ENCODE measurements around the gene PARP9.
"Not testable (repeated sequence)": the region's sequence is repeated elsewhere in the genome, so short reads cannot be mapped to it uniquely, and the experiment has no call there.

PARP9 gene

GRCh38 chr3:122520861-122521260 is 43.2 kb downstream of the PARP9 start:
- DNase-seq (ENCODE audit: low spot score): no peak

GRCh38 chr3:122519693-122520092 is 44.4 kb downstream of the PARP9 start:
- DNase-seq (ENCODE audit: low spot score): no peak

DNA sequence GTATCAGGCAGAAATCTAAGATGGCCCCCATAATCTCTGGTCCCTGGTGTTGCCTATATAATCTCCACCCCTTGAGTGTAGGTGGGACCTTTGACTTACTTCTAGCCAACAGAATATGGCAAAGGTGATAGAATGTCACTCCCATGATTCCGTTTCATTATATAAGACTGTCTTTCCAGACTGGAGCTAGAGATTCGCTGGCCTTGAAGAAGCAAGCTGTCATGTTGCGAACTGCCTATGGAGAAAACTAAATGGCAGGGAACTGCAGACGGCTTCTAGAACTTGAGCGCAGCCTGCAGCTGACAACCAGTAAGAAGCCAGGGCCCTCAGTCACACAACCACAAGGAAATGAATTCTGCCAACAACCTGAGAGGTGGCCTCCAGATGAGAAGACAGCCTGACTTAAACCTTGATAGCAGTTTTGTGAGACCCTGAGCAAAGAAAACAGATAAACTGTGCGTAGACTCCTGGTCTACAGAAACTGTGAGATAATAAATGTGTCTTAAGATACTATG is 47.2 kb downstream of the PARP9 start:
- DNase-seq (ENCODE audit: low spot score): no peak

GRCh38 chr3:122515870-122516269 is 48.2 kb downstream of the PARP9 start:
- DNase-seq (ENCODE audit: low spot score): no peak

DNA sequence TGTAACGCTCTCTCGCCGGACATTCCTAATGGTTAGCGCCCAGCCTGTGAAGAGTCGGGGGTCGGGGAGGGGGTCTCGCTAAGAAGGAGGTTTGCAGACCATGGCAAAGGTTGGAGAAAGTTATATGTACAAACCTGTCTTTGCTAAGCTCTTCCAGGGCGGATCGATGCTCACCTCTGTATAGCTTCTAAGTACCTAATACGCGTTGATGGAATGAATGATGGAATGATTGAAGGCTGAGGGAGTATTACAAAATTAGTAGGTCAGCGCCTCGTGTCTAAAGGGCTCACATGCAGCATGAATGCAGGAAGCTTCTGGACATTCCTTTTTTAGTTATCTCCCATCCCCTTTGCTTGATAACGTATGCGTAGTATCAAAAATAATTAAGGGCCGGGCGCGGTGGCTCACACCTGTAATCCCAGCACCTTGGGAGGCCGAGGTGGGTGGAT is 49.1 kb downstream of the PARP9 start:
- no peak for DNase-seq (ENCODE audit: low spot score)

GRCh38 chr3:122514123-122515019 is 49.7 kb downstream of the PARP9 start, which contains the start of gene KPNA1:
KPNA1 (minus strand) TSS chr3:122514939; CDS start chr3:122496565, 18,374 bp downstream.
- DNase-seq (ENCODE audit: low spot score): peak; percentile 88

- DNase-seq (ENCODE audit: low spot score): no peak
Observed at GRCh38 chr3:122513386-122514122, 50.5 kb downstream of the PARP9 start.

GRCh38 chr3:122512284-122512683 is 51.8 kb downstream of the PARP9 start:
- no peak for DNase-seq (ENCODE audit: low spot score)

- no peak for DNase-seq (ENCODE audit: low spot score)
Observed at GRCh38 chr3:122510878-122511535, 53.1 kb downstream of the PARP9 start.

- not testable (repeated sequence) for DNase-seq (ENCODE audit: low spot score)
Observed at GRCh38 chr3:122508944-122509343, 55.2 kb downstream of the PARP9 start.

- no peak for DNase-seq (ENCODE audit: low spot score)
Observed at GRCh38 chr3:122508135-122508914, 55.8 kb downstream of the PARP9 start.

DNA sequence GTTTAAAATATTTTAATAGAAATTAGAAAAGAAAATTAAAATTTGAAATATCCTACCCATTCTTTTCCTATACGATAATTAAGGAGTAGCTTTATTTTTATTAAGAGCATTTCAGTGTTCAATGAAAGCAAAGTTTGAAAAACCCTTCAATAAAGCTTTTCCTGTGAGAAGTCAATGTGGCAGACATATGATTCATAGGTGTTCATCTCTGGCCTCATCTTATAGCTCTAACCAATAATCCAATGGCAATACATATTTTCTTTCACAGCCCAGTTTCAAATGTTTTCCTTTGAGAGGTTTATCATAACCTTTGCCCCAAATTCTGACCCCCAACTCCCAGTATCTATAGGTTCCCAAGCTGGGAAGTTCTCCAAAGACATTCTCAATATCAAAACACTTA is 57.6 kb downstream of the PARP9 start:
- no peak for DNase-seq (ENCODE audit: low spot score)

DNA sequence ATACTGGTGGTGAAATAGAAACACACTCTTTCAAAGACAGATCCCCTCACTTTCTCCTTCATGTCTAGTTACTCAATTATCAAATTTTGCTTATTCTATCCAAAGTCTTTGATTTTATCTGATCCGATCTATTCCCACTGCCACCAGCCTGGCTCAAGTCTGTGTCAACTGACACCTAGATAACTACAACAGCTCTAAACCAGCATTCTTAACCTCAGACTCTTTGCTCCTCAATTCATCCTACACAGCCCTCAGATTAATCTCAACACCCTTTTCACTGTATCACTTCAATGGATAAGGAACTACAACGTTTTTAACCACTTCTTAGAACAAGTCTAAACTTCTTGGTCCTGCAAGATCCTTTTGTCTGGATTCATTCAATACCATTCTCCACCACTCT is 58.4 kb downstream of the PARP9 start:
- no peak for DNase-seq (ENCODE audit: low spot score)

DNA sequence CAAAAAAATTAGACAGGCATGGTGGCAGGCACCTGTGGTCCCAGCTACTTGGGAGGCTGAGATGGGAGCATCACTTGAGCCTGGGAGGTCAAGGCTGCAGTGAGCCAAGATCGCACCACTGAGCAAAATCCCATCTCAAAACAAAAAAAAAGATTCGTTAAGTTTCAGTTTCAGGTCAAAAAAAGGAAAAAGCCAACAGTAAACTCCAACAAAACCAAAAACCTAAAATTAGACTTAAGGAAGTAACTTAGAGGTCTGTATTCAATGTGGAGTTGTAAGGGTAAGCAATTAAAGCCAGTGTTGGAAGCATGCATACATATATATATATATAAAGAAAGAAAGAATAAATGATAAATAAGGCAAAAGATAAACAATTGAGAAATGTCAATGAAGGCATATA is 61.2 kb downstream of the PARP9 start:
- peak; percentile 14 for DNase-seq (ENCODE audit: low spot score)

GRCh38 chr3:122502139-122502538 is 62.0 kb downstream of the PARP9 start:
- DNase-seq (ENCODE audit: low spot score): no peak

DNA sequence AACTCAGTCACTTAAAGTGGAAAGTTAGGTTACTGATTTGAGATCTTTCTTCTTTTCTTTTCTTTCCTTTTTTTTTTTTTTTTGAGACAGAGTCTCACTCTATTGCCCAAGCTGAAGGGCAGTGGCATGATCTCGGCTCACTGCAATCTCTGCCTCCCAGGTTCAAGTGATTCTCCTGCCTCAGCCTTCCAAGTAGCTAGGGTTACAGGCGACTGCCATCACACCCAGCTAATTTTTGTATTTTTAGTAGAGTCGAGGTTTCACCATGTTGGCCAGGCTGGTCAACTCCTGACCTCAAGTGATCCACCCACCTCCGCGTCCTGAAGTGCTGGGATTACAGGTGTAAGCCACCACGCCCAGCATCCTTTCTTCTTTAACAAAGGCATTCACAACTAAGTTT is 63.1 kb downstream of the PARP9 start:
- DNase-seq (ENCODE audit: low spot score): not testable (repeated sequence)

DNA sequence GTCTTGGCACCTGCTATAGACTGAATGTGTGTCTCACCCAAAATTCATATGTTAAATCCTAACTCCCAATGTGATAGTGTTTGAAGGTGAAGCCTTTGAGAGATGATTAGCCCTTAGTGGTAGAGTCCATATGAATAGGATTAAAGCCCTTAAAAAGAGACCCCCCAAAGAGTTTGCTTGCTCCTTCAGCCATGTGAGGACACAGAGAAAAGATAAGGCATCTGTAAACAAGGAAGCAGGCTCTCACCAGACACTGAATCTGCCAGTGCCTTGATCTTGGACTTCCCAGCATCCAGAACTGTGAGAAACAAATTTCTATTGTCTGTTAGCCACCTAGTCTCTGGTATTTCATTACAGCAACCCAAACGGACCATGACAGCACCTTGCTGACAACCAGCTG is 65.9 kb downstream of the PARP9 start:
- no peak for DNase-seq (ENCODE audit: low spot score)

DNA sequence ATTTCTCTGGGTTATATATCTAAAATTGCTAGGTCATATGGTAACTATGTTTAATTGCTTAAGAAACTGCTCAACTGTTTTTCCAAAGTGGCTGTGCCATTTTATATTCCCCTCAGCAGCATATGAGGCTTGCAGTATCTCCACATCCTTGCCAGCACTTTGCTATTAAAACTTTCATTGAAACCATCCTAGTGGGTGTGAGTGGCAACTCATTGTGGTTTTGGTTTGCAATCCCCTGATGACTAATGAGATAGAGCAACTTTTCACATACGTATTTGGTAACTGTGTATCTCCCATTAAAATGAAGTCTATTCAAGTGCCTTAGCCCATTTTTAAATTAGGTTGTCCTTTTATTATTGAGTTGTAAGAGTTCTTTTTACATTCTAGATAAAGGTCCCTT is 66.7 kb downstream of the PARP9 start:
- no peak for DNase-seq (ENCODE audit: low spot score)

GRCh38 chr3:122496508-122496907 is 67.6 kb downstream of the PARP9 start:
- no peak for DNase-seq (ENCODE audit: low spot score)

DNA sequence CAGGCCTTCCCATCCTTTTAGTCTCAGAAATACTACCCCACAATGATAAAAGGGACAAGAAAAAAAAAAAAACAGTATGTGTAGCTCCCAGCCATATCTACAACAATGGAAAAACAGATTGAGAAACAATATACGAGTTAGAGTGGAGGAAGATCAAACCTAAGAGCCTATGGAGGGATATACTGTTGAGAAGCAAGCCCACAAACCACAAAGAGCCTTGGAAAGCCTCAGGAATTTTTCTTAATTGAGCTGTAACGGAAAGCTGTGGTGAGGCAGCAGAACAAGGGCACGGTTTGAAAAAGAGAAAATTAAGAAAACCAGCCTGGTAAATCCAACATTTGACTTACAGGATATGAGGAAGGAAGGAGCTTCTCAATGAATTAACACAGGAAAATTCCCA is 70.8 kb downstream of the PARP9 start:
- no peak for DNase-seq (ENCODE audit: low spot score)

DNA sequence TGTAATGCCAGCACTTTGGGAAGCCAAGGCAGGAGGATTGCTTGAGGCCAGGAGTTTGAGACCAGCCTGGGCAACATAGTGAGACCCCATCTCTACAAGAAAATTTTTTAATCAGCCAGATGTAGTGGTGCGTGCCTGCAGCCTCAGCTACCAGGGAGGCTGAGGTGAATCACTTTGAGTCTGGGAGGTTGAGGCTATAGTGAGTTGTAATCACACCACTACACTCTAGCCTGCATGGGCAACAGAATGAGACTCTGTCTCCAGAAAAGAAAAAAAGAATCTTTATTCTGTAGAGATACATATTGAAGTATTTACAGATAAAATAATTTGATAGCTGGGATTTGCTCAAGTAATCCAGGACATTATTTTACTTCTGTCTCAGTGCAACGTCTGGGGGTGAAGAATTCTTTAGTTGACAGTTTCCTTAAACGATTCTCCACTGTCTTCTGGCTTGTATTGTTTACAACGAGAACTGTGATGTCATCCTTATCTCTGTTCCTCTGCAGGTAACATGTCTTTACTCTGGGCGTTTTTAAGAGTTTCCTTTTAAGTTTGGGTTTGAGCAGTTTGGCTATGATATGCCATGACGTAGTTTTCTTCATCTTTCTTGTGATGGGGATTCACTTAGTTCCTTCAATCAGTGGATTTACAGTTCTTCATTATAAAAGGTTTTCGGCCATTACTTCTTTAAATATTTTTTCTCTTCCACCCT is 75.7 kb downstream of the PARP9 start:
- DNase-seq (ENCODE audit: low spot score): no peak
